ENCODE results near the gene TYMS. TPM values are rescaled to one million over a fixed set of nuclear protein-coding genes. Genes with fewer than 3 reads are reported as not detected.

TYMS gene
- total and polyA plus RNA-seq, 9 of the 15 experiments (the other 6 are each of a cell fraction or from before 2014, with no cell fraction given): 69.1 to 409 (median 175) TPM

GRCh38 chr18:647304-647703 is 10.1 kb upstream of the TYMS start:
- FAIRE-seq (no peak), ATAC-seq (peak; percentile 11), DNase-seq (ENCODE audit: extremely low read depth in 1 of 4, low spot score in 3 of 4) (no peak)
- Histone ChIP-seq H3K4me2 (ENCODE audit: insufficient read depth, low read length) (no peak overlapping the region), H3K4me1 (replicated peaks in 1 of 2; ENCODE audit: control insufficient read depth in 2 of 2, insufficient read depth in 2 of 2, low read length in 2 of 2) (peaks cover 2 to 13% of the 10 kb centered on the region in 2 experiments; a peak in 4 of 5 replicates), H3K27ac (ENCODE audit: extremely low read depth, low read depth, low read length) (no peak overlapping the region), H4K20me1 (replicated peaks; ENCODE audit: control insufficient read depth, insufficient read depth, low read length) (no peaks in the 10 kb centered on the region), H3K79me2 (ENCODE audit: control insufficient read depth, insufficient read depth, low read length) (no peaks in the 10 kb centered on the region), H3K4me3 (no peak overlapping the region), H3K9ac (ENCODE audit: insufficient read depth in 1 of 2, low read depth in 2 of 2, low read length in 2 of 2) (no peak overlapping the region), H3K9me1 (ENCODE audit: control insufficient read depth, insufficient read depth, low read length) (no peaks in the 10 kb centered on the region), H3K9me3 (replicated peaks; ENCODE audit: control insufficient read depth, insufficient read depth, low read depth, low read length) (no peaks in the 10 kb centered on the region), H2AFZ (ENCODE audit: low read depth, low read length) (no peak overlapping the region), H3K27me3 (ENCODE audit: control insufficient read depth in 2 of 2, insufficient read depth in 2 of 2, low read length in 2 of 2) (no peaks in the 10 kb centered on the region), H3K36me3 (ENCODE audit: control insufficient read depth, insufficient read depth, low read length) (no peaks in the 10 kb centered on the region)
- WGBS (ENCODE audit: insufficient coverage, low coverage, missing lambda C conversion rate): 46% methylated on average over 5 of the region's 5 CpGs
- BruUV-seq (replicated peaks): no TSS peak
- ChIA-PET CTCF (ENCODE audit: low intra/inter-chr PET ratio) (no interaction called here), POLR2A (interaction anchor here (1.3 kb wide), 1 partner anchor 23 kb away, joined by 4 read pairs; no protein-coding TSS in a partner anchor)
- intact Hi-C loops (cut with micrococcal nuclease) (no loop called here), in situ Hi-C loops (cut with MboI) (no loop called here)
- TF ChIP-seq ATF7 (IDR thresholded peaks at IDR 0.05) (no peak), ZNF668 (CRISPR knock-in tag; IDR thresholded peaks at IDR 0.05) (no peak), ZNF239 (CRISPR knock-in tag; IDR thresholded peaks at IDR 0.05) (no peak), NELFE (IDR thresholded peaks at IDR 0.05; ENCODE audit: insufficient read depth, insufficient read length) (no peak), ZNF780A (CRISPR knock-in tag; IDR thresholded peaks at IDR 0.05) (no peak), ID3 (CRISPR knock-in tag; IDR thresholded peaks at IDR 0.05) (no peak), ID3 (tag; IDR thresholded peaks at IDR 0.05) (no peak), JUN (IDR thresholded peaks at IDR 0.05; ENCODE audit: borderline replicate concordance, low read depth, low read length) (no peak), JUN (CRISPR knock-in tag; IDR thresholded peaks at IDR 0.05; ENCODE audit: borderline replicate concordance) (no peak), TFAP4 (CRISPR knock-in tag; IDR thresholded peaks at IDR 0.05; ENCODE audit: borderline replicate concordance) (no peak), NFYB (IDR thresholded peaks at IDR 0.05; ENCODE audit: extremely low read depth, insufficient read length) (no peak), BMI1 (IDR thresholded peaks at IDR 0.05; ENCODE audit: low read length) (no peak), ZNF639 (CRISPR knock-in tag; conservative IDR thresholded peaks at IDR 0.05 in 1 of 2, IDR thresholded peaks at IDR 0.05 in 1 of 2) (no peak)
- TF ChIP-seq, protein P1, sequence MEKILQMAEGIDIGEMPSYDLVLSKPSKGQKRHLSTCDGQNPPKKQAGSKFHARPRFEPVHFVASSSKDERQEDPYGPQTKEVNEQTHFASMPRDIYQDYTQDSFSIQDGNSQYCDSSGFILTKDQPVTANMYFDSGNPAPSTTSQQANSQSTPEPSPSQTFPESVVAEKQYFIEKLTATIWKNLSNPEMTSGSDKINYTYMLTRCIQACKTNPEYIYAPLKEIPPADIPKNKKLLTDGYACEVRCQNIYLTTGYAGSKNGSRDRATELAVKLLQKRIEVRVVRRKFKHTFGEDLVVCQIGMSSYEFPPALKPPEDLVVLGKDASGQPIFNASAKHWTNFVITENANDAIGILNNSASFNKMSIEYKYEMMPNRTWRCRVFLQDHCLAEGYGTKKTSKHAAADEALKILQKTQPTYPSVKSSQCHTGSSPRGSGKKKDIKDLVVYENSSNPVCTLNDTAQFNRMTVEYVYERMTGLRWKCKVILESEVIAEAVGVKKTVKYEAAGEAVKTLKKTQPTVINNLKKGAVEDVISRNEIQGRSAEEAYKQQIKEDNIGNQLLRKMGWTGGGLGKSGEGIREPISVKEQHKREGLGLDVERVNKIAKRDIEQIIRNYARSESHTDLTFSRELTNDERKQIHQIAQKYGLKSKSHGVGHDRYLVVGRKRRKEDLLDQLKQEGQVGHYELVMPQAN (IDR thresholded peaks at IDR 0.05; ENCODE audit: borderline replicate concordance): no peak
- TF ChIP-seq, protein P2, sequence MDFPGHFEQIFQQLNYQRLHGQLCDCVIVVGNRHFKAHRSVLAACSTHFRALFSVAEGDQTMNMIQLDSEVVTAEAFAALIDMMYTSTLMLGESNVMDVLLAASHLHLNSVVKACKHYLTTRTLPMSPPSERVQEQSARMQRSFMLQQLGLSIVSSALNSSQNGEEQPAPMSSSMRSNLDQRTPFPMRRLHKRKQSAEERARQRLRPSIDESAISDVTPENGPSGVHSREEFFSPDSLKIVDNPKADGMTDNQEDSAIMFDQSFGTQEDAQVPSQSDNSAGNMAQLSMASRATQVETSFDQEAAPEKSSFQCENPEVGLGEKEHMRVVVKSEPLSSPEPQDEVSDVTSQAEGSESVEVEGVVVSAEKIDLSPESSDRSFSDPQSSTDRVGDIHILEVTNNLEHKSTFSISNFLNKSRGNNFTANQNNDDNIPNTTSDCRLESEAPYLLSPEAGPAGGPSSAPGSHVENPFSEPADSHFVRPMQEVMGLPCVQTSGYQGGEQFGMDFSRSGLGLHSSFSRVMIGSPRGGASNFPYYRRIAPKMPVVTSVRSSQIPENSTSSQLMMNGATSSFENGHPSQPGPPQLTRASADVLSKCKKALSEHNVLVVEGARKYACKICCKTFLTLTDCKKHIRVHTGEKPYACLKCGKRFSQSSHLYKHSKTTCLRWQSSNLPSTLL (IDR thresholded peaks at IDR 0.05): no peak
